HFF-Myc (cell line): Measurements from ENCODE around the gene BAG2.

Experiments
- DNase-seq: peaks from one replicate; pipeline ENCODE4 v3.0.0-alpha.2; 2011; ENCODE audit warnings: low read depth; ENCODE audit errors: extremely low read depth
- H3K4me3 ChIP-seq: replicated peaks from 2 replicates; pipeline ENCODE4 v1.5.1; 2011; ENCODE audit warnings: low read depth, mild to moderate bottlenecking, control low read depth, low read length
- TF ChIP-seq, protein P1 (sequence below): IDR thresholded peaks from 2 replicates; pipeline ENCODE4 v1.5.1; 2012; ENCODE audit warnings: mild to moderate bottlenecking, low read depth, low read length, control low read depth; ENCODE audit errors: missing control alignments

BAG2 gene

GRCh38 chr6:57165080-57165479 lies 7.0 kb upstream of the BAG2 start:
- TF ChIP-seq, protein P1, sequence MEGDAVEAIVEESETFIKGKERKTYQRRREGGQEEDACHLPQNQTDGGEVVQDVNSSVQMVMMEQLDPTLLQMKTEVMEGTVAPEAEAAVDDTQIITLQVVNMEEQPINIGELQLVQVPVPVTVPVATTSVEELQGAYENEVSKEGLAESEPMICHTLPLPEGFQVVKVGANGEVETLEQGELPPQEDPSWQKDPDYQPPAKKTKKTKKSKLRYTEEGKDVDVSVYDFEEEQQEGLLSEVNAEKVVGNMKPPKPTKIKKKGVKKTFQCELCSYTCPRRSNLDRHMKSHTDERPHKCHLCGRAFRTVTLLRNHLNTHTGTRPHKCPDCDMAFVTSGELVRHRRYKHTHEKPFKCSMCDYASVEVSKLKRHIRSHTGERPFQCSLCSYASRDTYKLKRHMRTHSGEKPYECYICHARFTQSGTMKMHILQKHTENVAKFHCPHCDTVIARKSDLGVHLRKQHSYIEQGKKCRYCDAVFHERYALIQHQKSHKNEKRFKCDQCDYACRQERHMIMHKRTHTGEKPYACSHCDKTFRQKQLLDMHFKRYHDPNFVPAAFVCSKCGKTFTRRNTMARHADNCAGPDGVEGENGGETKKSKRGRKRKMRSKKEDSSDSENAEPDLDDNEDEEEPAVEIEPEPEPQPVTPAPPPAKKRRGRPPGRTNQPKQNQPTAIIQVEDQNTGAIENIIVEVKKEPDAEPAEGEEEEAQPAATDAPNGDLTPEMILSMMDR, result no peak
- no peak for DNase-seq
- H3K4me3 ChIP-seq, result no peak overlapping the region

GRCh38 chr6:57173056-57173885 lies 1.1 kb downstream of the BAG2 start:
- H3K4me3 ChIP-seq, result peak overlapping the region; percentile 90
- TF ChIP-seq, protein P1, result no peak
- DNase-seq, result no peak

DNA sequence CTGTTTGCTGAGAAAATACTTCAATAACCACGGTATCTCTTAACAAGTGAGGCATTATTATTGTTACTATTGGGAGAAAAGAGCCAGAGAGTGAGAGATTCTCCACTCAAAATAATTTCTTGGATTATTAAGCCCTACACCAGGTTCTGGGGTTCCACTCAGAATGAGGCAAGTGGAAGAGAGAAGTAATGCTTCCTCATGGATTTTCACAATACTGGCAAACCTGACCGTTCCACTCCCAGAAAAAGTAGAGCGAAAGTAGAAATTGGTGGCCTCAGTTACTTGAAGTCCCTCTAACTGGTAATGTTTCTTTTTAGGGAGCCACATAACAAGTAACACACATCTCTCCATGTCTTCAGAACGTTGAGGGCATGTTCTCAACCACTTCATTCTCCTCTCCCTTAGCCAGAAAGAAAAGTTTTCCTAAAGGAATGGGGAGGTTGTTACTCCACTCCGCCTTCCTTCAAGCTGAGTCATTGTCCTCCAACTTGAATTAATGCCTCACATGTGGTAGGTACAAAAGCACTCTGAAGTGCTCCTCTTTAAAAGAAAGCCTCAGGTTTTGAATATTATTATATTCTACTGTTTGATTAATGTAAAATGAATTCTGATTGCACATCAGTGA lies 1.9 kb downstream of the BAG2 start:
- TF ChIP-seq, protein P1, result no peak
- DNase-seq, result peak; percentile 67
- H3K4me3 ChIP-seq, result peak overlapping the region; percentile 90

DNA sequence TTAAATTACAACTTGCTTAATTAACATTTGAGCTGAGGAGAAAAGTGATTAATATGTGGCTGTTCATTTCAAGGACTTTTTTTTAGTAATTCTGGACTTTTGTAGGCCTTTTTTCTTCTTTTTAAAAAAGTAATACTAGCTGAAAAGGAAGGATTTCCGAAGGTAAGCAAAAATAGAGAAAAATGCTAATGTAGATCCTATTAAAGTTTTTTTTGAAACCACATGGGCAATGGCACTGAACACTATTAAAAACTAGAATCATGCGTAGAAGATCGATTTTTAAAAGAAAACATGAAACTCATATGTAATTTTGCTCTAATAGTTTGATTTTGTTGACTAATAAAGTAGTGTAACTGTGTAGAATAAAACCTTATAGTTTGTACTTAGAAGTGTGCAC lies 2.4 kb downstream of the BAG2 start:
- H3K4me3 ChIP-seq, result peak overlapping the region; percentile 90
- DNase-seq, result no peak
- TF ChIP-seq, protein P1, result no peak

DNA sequence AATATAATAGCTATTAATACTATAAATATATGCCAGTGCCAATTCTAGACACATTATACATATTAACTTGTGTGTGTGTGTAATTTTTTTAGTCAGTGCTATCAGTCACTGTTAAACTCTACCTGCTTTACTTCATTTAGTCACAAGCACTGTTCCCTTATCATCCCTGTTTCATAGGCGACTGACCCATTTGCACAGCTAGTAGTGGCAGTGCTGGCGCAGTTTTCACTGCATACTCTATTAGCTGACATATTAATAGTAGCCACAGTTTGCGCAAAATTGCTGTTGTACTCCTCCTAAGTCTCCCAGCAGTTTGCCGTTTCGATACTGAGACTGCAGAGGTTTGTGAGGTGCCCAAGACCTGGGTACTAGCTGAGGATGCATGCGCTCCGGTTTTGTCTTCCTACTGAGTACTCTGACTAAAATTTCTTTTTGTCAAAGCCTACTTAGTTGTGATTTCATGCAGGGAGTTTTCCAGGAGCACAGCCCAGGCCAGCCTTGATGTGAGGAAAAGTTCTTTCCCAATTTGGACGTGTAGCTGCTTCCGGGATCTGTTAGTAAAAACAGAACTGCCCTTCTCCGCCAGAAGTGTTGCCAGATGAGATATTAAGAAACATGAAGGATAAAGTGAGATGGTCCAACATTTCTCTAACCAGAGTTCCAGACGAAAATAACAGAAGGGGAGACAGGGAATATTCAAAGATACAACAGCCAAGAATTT lies 5.6 kb downstream of the BAG2 start:
- TF ChIP-seq, protein P1, result no peak
- H3K4me3 ChIP-seq, result no peak overlapping the region

DNA sequence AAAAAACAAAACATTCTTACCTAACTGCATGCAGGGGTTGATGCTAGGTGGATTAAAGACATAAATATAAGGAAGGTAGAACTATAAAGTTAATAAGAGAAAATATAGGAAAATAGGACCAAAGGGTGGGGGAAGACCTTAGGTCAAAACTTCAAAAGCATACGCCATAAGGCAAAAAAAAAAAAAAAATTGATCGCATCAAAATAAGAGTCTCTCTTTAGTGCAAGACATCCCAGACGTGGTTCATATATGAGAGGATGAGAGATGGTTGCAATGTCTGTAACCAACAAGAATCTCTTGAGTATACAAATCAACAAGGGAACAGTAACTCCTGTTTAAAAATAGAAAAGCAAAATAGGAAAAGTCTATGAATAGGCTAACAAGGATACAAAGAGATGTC lies 8.5 kb downstream of the BAG2 start:
- DNase-seq, result no peak
- no peak overlapping the region for H3K4me3 ChIP-seq
- TF ChIP-seq, protein P1, result no peak

More for the DNA sequence above, 5.6 kb downstream of the BAG2 start:
- no peak for DNase-seq
